H7 (cell line): ENCODE measurements around the gene PRPF4. TPM values are rescaled to one million over a fixed set of nuclear protein-coding genes. Genes with fewer than 3 reads are reported as not detected.
"Not testable (repeated sequence)": the region's sequence is repeated elsewhere in the genome, so short reads cannot be mapped to it uniquely, and the experiment has no call there.

Source experiments
- DNase-seq: peaks from one replicate; pipeline ENCODE4 v3.0.0; 2012
- H3K27me3 ChIP-seq: 2 replicates; pipeline ENCODE4 v1.6.0; 2011; ENCODE audit warnings: mild to moderate bottlenecking, low read length; ENCODE audit not compliant: control insufficient read depth, insufficient read depth
- H3K36me3 ChIP-seq: replicated peaks from 2 replicates; pipeline ENCODE4 v1.5.1; 2011; ENCODE audit warnings: low read length; ENCODE audit not compliant: control insufficient read depth, insufficient read depth
- H3K4me3 ChIP-seq: 2 replicates; pipeline ENCODE4 v1.5.1; 2011; ENCODE audit warnings: low read depth, mild to moderate bottlenecking, control low read depth, low read length, moderate library complexity; ENCODE audit not compliant: insufficient read depth
- total RNA-seq: library from RNA; depleted of rRNA; stranded (reverse); fragments of >200 nt; shearing (Covaris generic); gene quantifications from 2 replicates; pipeline ENCODE4 v1.2.3, GENCODE V29; 2014; rRNA removed

The PRPF4 gene
- 34.5 and 38.4 TPM in 2 replicates for total RNA-seq

DNA sequence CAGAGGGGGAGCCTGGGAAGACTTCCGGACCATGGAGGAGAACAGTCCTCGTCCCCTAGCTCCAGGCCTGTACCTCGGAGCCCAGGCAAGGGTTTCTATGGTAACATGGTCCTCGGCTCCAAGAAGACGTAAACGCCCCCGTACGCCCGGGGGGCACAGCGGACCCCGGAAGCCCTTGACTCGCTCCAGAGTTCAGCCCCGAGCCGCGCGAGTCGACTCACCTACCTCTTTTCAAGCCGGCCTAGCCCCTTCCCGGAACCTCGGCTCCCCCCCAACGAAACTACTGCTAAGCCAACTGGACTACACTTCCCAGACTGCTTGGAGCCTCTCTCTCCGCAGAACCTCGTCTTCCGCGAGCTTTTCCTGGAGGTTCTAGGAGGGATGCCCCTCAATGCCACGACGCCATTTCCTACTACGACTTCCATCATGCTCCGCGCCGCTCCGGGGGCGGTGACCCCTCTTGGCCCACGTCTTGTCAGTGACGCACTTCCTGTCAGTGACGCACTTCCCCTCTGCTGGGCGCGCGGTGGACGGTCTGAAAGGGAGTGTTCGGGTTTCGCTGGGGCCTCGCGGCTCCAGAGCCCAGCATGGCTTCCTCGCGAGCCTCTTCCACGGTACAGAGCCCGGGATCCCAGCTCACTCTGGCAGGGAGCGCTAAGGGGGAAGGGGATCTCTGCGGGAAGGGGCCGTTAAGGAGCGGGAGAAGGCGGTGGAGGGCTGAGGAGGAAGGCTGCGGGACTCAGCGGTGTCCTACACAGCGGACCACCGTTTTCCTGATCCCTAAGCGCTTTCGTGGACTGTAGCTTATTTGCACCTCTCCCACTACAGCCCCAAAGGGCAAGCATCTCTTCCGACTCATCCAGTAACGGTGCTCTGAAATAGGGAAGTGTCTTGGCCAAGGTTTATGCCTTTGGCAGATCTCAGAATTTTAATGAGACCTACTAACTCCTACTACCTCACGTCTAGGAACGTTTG lies at the start of gene PRPF4, which contains the start of gene CDC26:
PRPF4 (plus strand) TSS at position 502 of the 975 bp plus-strand sequence; CDS start at position 588, 86 bp downstream.
CDC26 (minus strand) TSS at position 416 of the 975 bp plus-strand sequence. CDS start 3,065 bp downstream, outside the sequence.
- DNase-seq = peak; percentile 96
- peaks cover 22% of the 10 kb centered on the region for H3K36me3 ChIP-seq
- peak within 1 kb of the TSS; percentile 69 for H3K4me3 ChIP-seq
- no peaks in the 10 kb centered on the region for H3K27me3 ChIP-seq

DNA sequence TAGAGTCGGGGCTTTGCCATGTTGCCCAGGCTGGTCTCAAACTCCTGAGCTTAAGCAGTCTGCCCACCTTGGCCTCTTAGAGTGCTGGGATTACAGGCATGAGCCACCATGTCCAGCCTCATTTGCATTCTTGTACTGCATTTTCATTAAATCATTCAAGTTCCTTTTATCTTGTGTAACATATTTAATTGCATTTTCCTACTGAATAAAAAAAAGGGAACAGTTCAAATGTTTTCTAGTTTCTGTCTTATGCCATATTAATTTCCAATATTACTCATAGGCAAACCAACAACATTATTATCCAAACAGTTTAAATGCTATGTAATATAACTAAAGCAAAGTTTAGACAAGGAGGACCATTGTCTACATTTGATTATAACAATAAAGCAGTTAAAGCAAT lies 48.0 kb upstream of the PRPF4 start:
- DNase-seq = no peak
- Histone ChIP-seq H3K4me3 (no peak overlapping the region), H3K27me3 (no peaks in the 10 kb centered on the region), H3K36me3 (no peaks in the 10 kb centered on the region)

DNA sequence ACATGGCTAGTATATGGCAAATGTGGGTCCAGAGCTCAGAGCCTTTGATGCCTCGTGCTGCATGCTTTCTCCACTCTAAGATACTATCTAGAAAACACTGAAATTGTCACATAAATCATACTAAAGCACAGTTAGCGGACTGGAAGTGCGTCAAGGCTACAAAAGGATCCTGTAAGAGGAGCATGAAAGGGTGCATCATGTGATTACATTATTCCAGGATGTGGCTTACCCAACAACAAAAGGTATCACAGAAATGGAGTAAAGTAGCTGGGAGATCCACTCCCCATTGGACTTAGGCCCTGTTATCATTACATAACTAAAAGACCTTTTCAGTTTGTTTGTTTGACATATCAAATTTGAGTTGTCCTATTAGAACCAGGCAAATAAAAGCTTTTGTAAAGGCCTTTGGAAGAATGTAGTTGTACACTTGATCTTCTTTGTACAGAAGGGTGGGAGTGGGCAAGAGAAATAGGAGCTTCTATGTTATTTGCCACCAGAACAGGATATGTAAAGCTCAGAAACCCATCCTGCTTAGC lies 47.3 kb upstream of the PRPF4 start:
- no peak for DNase-seq
- no peaks in the 10 kb centered on the region for H3K27me3 ChIP-seq
- H3K36me3 ChIP-seq = no peaks in the 10 kb centered on the region
- H3K4me3 ChIP-seq = no peak overlapping the region

DNA sequence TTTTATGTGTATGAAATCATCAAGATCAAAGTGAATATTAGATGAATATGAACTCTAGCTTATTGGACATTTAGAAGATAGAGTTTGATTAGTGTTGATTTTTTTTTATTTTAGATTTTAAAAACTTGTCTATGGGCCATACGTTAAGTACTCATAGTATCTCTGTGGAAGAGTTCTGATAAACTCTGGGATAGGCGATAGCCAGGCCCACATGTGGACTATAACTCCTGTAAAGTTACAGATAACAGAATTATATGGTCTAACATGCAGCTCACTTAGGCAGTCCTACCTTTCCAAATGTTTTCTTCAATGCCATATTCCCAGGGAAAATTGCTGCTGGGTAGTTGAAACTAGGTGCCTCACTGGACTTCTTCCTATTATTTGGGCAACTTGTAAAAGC lies 43.8 kb upstream of the PRPF4 start:
- Histone ChIP-seq H3K27me3 (no peaks in the 10 kb centered on the region), H3K36me3 (no peaks in the 10 kb centered on the region), H3K4me3 (no peak overlapping the region)
- DNase-seq = no peak

DNA sequence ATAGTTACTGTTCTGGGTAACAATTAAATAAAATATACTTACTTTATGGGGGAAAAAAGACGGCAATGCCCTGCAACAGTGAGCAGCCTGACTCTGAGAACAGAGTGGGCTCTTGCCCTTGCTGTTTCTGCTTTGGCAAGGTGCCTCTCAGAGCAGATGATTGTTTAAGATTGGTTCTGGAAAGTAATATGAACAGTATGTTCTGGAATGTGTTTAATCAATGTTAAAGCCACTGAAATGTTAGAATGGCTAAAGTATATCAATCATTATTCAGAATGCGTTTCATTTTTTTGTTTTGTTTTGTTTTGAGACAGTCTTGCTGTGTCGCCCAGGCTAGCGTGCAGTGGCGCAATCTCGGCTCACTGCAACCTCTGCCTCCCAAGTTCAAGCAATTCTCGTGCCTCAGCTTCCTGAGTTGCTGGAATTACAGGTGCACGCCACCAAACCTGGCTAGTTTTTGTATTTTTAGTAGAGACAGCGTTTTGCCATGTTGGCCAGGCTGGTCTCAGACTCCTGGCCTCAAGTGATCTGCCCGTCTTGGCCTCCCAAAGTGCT lies 39.7 kb upstream of the PRPF4 start:
- not testable (repeated sequence) for DNase-seq, H3K4me3 ChIP-seq, H3K36me3 ChIP-seq, H3K27me3 ChIP-seq

DNA sequence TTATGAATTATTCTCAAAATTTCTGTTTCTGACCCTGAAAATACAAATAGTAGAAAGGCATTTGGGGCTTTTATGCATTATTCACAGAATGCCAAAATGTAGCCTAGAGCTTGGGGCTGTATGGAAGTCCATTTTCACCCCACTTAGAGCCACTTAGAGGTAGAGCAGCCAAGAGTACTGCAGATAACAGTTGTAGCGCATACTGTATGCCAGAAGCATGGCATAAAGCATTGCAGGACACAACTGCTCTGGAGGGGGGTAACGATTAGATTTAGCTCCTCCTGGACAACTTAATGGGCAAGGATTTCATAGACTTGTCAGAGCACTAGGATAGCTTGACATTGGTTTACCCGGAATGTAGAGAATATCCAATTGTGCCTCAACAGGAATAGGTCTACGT lies 38.4 kb upstream of the PRPF4 start:
- Histone ChIP-seq H3K36me3 (no peaks in the 10 kb centered on the region), H3K27me3 (no peaks in the 10 kb centered on the region), H3K4me3 (no peak overlapping the region)
- DNase-seq = no peak

DNA sequence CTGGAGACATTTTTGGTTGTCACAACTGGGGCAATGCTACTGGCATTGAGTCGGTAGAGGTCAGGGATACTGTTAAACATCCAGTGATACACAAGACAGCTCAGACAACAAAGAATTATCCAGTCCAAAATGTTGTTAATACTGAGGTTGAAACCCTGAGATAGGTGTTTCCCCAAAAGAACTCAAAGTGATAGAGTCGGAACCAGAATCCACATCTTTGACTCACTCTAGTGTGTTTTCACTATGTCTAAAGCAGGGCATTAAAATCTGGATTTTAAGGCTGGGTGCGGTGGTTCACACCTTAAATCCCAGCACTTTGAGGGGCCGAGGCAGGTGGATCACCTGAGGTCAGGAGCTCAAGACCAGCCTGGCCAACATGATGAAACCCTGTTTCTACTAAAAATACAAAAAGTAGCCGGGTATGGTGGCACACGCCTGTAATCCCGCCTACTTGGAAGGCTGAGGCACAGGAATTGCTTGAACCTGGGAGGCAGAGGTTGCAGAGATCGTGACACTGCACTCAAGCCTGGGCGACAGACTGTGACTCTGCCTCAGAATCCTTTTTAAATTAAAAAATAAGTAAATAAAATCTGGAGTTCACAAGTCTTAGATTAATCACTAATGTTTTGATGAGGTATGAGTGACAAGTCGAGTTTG lies 37.1 kb upstream of the PRPF4 start:
- DNase-seq = no peak
- no peaks in the 10 kb centered on the region for H3K36me3 ChIP-seq
- no peaks in the 10 kb centered on the region for H3K27me3 ChIP-seq
- H3K4me3 ChIP-seq = no peak overlapping the region

DNA sequence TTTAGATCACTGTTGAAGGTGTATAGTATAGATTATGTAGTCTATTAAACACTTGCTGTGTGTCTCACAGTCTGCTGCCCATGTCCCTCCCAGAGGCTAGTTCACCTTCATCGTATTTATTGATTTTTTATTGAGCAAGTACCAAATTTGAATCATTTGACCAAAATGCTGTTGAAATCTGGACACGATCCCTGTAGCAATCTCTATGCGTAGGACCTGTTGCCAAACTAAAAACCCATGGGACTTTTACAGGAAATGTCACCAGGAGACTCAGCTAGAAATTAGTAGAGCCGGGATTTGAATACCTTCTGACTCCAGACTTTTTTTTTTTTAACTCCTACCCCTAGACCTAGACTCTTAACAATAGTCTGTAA lies 36.6 kb upstream of the PRPF4 start:
- no peaks in the 10 kb centered on the region for H3K36me3 ChIP-seq
- H3K4me3 ChIP-seq = no peak overlapping the region
- no peaks in the 10 kb centered on the region for H3K27me3 ChIP-seq
- no peak for DNase-seq

DNA sequence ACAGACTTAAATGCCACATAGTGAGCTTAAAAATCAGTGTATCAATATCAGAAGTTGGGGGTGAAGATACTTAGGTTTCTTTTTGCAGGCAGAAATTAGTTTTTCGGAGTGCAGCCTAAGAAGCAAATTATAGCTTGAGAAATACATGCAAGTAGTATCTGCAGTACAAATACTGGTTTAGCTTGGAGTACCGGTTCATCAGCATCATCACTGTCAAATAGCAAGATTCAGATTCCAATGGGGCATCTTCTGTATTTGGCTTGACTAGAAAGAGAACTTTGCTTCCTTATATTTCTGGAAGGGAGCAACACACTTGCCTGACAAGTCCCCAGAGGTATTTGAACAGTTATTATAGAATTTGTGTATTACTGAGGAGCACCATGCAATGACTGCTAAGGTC lies 34.3 kb upstream of the PRPF4 start:
- H3K27me3 ChIP-seq = no peaks in the 10 kb centered on the region
- DNase-seq = no peak
- H3K36me3 ChIP-seq = no peaks in the 10 kb centered on the region
- H3K4me3 ChIP-seq = no peak overlapping the region

DNA sequence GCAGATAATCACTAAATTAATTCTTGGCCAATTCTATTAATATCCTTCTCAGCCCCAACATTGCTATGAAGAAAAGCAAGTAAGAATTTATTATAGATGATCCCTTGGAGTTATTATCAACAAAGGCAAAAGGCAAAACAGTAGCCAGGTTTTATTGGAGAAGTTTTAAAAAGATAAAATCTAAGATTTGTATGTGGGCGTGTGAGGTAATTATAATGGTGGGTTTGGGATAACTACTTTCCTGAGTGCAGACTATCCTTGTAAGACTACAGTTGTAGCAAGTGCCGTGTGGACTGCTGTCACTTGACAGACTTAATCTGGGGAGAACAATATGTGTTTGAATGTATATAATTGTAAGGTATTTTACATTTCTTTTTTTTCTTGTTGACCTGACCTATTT lies 30.9 kb upstream of the PRPF4 start:
- H3K27me3 ChIP-seq = no peaks in the 10 kb centered on the region
- DNase-seq = no peak
- no peaks in the 10 kb centered on the region for H3K36me3 ChIP-seq

DNA sequence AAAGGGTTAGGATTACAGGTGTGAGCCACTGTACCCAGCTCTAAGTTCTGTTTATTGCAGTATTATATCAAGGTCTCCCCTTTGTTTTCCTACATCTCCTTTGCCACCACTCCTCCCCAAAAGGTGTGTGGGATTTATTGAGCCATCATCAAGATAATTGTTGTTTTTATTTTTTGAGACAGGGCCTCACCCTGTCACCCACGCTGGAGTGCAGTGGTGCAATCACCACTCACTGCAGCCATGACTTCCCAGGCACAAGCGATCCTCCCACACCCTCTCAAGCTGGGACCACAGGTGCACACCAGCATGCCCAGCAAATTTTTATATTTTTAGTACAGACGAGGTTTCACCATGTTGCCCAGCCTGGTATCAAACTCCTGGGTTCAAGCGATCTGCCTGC lies 29.6 kb upstream of the PRPF4 start:
- H3K36me3 ChIP-seq = no peaks in the 10 kb centered on the region
- no peaks in the 10 kb centered on the region for H3K27me3 ChIP-seq
- DNase-seq = no peak
- no peak overlapping the region for H3K4me3 ChIP-seq

More for the DNA sequence above, 30.9 kb upstream of the PRPF4 start:
- H3K4me3 ChIP-seq = no peak overlapping the region

DNA sequence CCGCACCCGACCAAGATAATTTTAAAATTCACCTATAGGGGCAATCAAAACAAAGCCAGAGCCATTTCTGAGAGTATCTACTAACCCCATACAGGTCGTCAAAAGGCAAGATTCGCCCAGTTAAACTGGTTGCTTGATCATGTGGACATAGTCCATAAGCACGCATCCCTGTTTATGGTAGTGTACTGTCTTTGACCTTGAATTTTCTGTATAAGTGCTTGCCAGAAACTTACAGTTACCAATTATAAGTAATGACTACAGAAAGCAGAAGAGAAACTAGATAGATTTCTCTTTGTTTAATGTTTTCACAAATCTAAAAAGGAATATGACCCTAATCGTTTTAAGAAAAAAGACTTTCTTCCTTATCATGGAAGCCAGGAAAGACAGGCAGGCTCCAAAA lies 28.5 kb upstream of the PRPF4 start:
- no peak overlapping the region for H3K4me3 ChIP-seq
- no peak for DNase-seq
- no peaks in the 10 kb centered on the region for H3K36me3 ChIP-seq
- no peaks in the 10 kb centered on the region for H3K27me3 ChIP-seq

DNA sequence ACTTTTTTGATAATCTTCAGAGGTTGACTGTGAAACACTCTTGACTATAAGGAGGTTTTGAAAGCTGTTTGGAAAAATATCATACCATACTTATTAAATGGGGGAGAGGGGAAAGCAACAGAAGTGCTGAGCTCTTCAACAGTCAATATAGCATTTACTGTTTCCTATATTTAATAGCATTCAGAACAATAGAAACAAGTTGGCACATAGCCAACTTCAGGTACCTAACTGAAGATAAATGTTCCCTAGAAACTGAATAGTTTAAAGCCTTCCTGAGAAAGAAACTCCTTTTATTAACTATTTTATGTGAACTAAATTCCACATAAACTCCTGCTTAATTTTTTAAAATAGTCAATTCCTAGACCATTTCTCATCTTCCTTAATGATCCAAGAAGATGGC lies 27.8 kb upstream of the PRPF4 start:
- Histone ChIP-seq H3K27me3 (no peaks in the 10 kb centered on the region), H3K36me3 (no peaks in the 10 kb centered on the region)
- no peak for DNase-seq

DNA sequence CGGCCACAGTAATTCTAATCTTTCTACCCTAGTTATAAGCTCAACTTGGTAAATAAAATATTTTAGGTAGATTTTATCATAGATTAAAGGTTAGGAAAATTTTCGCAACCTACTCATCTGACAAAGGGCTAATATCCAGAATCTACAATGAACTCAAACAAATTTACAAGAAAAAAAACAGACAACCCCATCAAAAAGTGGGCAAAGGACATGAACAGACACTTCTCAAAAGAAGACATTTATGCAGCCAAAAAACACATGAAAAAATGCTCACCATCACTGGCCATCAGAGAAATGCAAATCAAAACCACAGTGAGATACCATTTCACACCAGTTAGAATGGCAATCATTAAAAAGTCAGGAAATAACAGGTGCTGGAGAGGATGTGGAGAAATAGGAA lies 25.8 kb upstream of the PRPF4 start:
- not testable (repeated sequence) for H3K4me3 ChIP-seq, DNase-seq, H3K27me3 ChIP-seq, H3K36me3 ChIP-seq

More for the DNA sequence above, 27.8 kb upstream of the PRPF4 start:
- H3K4me3 ChIP-seq = no peak overlapping the region
